Urinary bladder (tissue), 4 donors: ENCODE data around the gene XIAP. TPM values are rescaled to one million over a fixed set of nuclear protein-coding genes. Genes with fewer than 3 reads are reported as not detected.
"Not testable (repeated sequence)": the region's sequence is repeated elsewhere in the genome, so short reads cannot be mapped to it uniquely, and the experiment has no call there.

Experiments used
- DNase-seq: peaks from one replicate; pipeline ENCODE4 v3.0.0-alpha.2; 2015; ENCODE audit errors: extremely low spot score
- H3K27ac ChIP-seq: one replicate; pipeline ENCODE4 v1.5.1; 2013; ENCODE audit warnings: low read depth, mild to moderate bottlenecking, moderate library complexity
- H3K36me3 ChIP-seq: one replicate; pipeline ENCODE4 v1.6.1; 2013; ENCODE audit warnings: mild to moderate bottlenecking, moderate library complexity; ENCODE audit not compliant: insufficient read depth
- H3K4me1 ChIP-seq: one replicate; pipeline ENCODE4 v1.6.1; 2013; ENCODE audit warnings: mild to moderate bottlenecking, moderate library complexity; ENCODE audit not compliant: insufficient read depth
- H3K4me3 ChIP-seq: one replicate; pipeline ENCODE4 v1.5.1; 2013; ENCODE audit warnings: low read depth, low read length
- WGBS: extraction: QIAGEN DNeasy Blood & Tissue Kit; methylation state at CpG from one replicate; pipeline ENCODE4 v1.1.7; 2013; 5-methylcytosine and 5-hydroxymethylcytosine counted together
- polyA plus RNA-seq: library from polyadenylated mRNA; stranded (reverse); fragments of 200-250 nt; gene quantifications from one replicate; pipeline ENCODE4 v1.2.3, GENCODE V29; 2013
- total RNA-seq: library from RNA; depleted of rRNA; stranded (reverse); fragments of >200 nt; gene quantifications from one replicate; pipeline ENCODE4 v1.2.3, GENCODE V29; 2014
- donor health status: healthy with polysubstance abuse.
- donor health status: healthy.

The XIAP gene
- total and polyA plus RNA-seq, 2 donors: 12.9 to 61.2 TPM

DNA sequence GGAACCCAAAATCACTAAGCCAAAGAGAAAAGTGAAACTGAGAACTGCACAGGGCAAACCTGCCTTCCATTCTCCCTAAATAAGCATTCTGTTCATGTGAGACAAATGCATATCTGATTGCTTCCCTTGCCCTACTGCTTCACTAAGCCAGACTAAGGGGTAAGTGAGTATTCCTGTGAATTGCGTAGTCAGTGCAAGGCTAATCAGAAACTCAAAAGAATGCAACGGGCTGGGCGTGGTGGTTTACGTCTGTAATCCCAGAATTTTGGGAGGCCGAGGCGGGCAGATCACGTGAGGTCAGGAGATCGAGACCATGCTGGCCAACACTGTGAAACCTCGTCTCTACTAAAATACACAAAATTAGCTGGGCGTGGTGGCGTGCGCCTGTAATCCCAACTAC lies 10.8 kb upstream of the XIAP start:
- H3K36me3 ChIP-seq: no peaks in the 10 kb centered on the region
- DNase-seq: no peak
- 88% methylated on average over 12 of the region's 12 CpGs for WGBS
- no peak overlapping the region for H3K27ac ChIP-seq
- no peak overlapping the region for H3K4me3 ChIP-seq
- no peaks in the 10 kb centered on the region for H3K4me1 ChIP-seq

DNA sequence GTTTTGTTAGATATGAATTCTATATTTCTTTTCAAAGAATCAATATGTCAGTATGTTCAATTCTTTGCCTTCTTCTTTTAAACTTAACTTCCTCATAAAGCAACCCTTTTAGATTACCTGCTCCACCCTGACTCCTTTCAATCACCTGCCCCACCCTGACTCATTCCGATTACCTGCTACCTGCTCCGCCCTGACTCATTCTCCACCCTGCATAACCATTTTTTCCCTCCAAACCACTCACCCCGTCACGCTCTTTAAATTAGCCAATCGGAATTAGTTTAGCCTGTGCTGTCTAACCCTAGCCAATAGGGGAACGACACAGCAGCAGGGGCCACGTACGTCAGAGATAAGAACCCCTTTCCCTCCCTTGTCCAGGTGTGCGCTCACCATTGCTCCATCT lies 9.9 kb upstream of the XIAP start:
- H3K4me1 ChIP-seq, H3K27ac ChIP-seq, DNase-seq, H3K4me3 ChIP-seq, H3K36me3 ChIP-seq: not testable (repeated sequence)
- WGBS: 87% methylated on average over 9 of the region's 9 CpGs

DNA sequence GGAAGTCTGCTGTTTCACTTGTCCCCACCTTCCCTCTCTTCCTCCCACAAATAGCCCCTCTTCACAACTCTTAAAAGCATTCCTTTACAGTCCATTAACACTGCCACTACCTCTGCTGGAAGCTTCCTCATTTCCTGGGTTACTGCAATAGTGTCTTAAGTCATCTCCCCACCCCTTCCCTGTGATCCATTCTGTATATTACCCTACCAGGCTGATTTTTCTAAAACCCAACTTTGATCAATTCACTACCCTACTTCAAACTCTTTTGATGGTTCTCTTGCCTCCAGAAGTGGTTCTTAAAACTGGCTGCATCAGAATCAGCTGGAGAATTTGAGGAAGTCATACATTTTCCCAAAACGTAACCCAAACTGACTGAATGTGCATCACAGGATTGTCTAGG lies 8.8 kb upstream of the XIAP start:
- 88% methylated on average over 1 of the region's 1 CpG for WGBS
- H3K27ac ChIP-seq: no peak overlapping the region
- H3K4me3 ChIP-seq: no peak overlapping the region
- H3K4me1 ChIP-seq: no peaks in the 10 kb centered on the region
- DNase-seq: no peak
- H3K36me3 ChIP-seq: no peaks in the 10 kb centered on the region

DNA sequence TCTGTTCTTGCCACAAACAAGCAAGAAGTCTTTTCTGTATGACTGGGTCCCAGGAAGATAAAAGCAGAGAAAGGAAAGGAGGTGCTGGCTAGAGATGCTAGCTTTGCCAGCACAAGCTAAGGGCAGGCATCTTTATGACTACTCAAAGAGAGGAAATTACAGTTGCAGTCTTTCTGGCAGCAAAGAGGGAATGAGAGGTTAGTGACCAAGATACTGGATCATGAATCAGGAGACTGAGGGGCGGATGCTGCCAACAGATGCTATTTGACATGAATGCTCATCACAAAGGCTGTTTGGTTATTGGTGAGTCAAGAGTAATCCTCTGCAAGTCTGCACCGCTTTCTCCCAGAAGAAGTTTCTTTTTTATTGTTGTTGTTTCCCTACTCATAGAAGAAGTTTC lies 5.5 kb upstream of the XIAP start:
- H3K36me3 ChIP-seq: no peaks in the 10 kb centered on the region
- DNase-seq: no peak
- WGBS: 78% methylated on average over 2 of the region's 2 CpGs
- no peaks in the 10 kb centered on the region for H3K4me1 ChIP-seq
- no peak overlapping the region for H3K4me3 ChIP-seq
- no peak overlapping the region for H3K27ac ChIP-seq

DNA sequence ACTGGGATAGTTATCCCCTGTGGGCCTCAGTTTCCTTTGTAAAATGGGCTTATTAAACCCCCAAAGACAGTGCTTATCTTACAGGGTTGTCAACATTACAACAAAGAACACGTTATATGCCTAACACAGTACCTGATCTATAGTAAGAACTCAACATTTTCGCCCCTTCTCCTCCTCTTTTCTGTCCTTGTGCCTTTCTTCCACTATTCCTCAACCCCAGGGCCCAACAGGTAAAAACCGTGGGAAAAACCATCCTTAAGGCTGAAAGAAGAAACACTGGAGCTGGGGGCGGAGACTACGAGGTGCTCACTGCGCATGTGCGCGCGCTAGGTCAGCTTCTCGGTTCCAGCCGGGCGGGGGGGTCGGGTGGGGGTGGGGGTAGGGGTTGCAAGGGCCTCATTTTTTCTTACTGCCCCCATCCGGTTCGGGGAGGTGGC lies 426 bp upstream of the XIAP start:
- Histone ChIP-seq H3K36me3 (no peaks in the 10 kb centered on the region), H3K4me3 (peak overlapping the region; percentile 70), H3K4me1 (no peaks in the 10 kb centered on the region), H3K27ac (peak overlapping the region; percentile 99)
- under 1% methylated on average over 15 of the region's 15 CpGs for WGBS
- DNase-seq: peak; percentile 58

DNA sequence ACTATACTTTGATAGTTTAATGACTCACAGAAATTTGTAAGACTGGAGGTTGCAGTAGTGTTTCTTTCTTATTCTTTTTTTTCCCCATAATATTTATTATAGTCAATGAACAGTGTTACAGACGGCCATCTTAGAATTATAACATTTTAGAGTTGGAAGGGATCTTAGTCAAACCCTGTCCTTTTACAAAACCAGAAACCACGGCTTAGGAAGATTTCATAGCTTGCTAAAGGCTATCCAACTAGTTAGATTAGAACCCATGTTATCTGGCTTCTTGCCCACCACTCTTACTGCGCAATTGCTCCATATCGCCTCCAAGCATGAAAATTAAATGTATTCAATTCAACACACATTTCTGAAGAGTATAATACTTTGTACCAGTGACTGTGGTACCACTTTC lies 1.1 kb downstream of the XIAP start:
- Histone ChIP-seq H3K27ac (peak overlapping the region; percentile 38), H3K4me3 (peak overlapping the region; percentile 70), H3K4me1 (no peaks in the 10 kb centered on the region), H3K36me3 (no peaks in the 10 kb centered on the region)
- 2% methylated on average over 4 of the region's 4 CpGs for WGBS
- DNase-seq: peak; percentile 13

DNA sequence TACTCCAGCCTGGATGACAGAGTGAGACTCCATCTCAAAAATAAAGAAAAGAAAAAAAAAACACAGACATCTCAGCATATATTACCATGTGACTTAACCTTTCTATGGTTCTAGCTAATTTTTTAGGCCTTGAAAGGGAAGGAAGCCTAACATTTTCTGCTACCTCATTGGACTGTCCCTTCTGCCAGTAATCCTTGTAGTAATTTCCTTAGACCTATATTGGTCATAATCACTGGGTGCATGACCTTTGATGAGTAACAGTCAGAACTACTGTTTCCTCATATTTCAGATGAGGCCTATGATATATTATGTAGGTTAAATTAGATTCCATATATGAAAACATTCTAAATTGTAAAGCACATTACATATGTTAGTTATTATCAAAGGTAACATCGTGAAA lies 9.6 kb downstream of the XIAP start:
- Histone ChIP-seq H3K27ac (no peak overlapping the region), H3K4me1 (no peaks in the 10 kb centered on the region), H3K4me3 (no peak overlapping the region), H3K36me3 (no peaks in the 10 kb centered on the region)
- no peak for DNase-seq
- 96% methylated on average over 1 of the region's 1 CpG for WGBS

DNA sequence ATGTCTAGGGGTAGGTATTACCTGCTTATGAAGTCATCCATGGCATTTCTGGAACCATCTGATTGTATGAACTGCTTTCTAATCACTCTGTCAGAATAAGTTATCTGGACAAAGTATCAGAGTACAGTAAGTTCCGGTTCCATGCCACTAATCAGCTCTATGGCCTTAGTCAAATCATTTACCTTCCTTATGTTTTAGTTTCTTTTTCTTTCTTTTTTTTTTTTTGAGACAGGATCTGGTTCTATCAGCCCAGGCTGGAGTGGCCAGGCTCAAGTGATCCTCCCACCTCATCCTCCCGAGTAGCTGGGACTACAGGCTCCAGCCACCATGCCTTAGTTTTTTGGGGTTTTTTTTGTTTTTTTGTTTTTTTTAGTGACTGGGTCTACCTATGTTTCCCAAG lies 11.5 kb downstream of the XIAP start:
- no peak overlapping the region for H3K27ac ChIP-seq
- WGBS: 87% methylated on average over 2 of the region's 2 CpGs
- no peak for DNase-seq

DNA sequence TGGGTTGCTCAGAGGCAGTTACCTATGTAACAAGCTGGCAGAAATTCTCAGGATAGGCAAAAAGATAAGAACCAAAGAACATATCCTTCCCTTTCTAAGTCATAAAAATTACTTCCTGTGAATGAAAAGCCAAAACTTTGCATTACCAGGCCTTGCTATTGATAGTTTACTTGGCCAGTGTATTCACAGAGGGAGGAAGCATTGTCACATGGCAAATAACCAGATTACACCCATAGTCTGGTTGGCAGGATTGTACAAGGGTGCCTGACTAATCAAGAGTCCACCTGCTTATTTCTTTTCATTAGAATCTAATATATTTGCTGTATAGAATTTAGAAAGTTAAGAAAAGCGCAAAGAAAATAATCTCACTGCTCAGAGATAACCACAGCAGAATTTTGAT lies 14.1 kb downstream of the XIAP start:
- Histone ChIP-seq H3K4me3 (no peak overlapping the region), H3K36me3 (no peaks in the 10 kb centered on the region), H3K4me1 (peaks cover 1% of the 10 kb centered on the region), H3K27ac (no peak overlapping the region)
- no peak for DNase-seq
- 100% methylated on average over 1 of the region's 1 CpG for WGBS

More for the DNA sequence above, 11.5 kb downstream of the XIAP start:
- no peaks in the 10 kb centered on the region for H3K36me3 ChIP-seq
- H3K4me3 ChIP-seq: no peak overlapping the region
- H3K4me1 ChIP-seq: peaks cover 1% of the 10 kb centered on the region

DNA sequence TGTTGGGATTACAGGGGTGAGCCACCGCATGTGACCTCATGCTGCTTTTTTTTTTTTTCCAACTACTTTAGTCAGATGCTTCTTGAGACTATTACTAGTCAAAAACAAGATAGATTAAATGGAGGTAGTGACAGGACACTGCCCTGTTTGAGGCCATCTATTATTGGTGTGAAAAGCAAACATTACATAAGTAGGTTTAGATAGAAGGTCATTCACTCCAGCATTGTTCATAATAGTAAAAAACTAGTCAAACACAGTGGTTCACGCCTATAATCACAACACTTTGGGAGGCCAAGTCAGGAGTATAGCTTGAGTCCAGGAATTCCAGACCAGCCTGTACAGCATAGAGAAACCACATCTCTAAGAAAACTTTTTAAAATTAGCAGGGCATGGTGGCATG lies 16.3 kb downstream of the XIAP start:
- no peaks in the 10 kb centered on the region for H3K36me3 ChIP-seq
- no peak overlapping the region for H3K4me3 ChIP-seq
- WGBS: 94% methylated on average over 2 of the region's 2 CpGs
- no peak overlapping the region for H3K27ac ChIP-seq
- no peak for DNase-seq
- peaks cover 1% of the 10 kb centered on the region for H3K4me1 ChIP-seq

DNA sequence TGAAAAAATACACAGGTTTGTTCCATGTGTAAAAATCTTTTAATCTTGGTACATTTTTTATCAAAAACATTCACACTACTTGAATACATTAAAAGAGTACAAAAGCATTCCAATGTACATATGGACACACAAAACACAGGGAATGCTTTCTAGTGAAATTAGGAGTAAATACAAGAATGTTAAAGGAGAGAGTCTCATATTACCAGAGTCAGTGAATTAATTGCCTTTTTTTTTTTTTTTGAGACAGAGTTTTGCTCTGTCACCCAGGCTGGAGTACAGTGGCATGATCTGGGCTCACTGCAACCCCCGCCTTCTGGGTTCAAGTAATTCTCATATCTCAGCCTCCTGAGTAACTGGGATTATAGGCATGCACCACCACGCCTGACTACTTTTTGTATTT lies 17.0 kb downstream of the XIAP start:
- Histone ChIP-seq H3K36me3 (no peaks in the 10 kb centered on the region), H3K4me1 (peaks cover 1% of the 10 kb centered on the region), H3K4me3 (no peak overlapping the region), H3K27ac (no peak overlapping the region)
- 98% methylated on average over 2 of the region's 2 CpGs for WGBS
- DNase-seq: no peak

DNA sequence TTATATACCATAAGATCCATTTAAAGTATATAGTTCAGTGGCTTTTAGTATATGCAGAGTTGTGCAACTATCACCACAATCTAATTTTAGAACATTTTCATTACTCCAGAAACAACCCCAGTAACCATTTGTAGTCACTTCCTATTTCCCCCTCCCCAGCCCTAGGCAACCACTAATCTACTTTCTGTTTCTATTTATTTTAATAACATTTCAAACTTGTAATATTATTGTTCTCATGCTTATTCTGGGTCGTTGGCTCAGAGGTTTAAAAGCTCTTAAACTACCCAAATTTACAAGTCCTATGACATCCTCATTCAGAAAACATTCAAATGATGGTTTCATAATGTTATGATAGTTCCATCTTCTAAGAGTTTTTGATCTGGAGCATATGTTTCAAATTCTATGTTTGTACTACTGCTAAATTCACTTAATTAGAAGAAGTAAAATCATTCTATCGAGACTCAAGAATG lies 18.4 kb downstream of the XIAP start:
- DNase-seq: no peak
- Histone ChIP-seq H3K4me3 (no peak overlapping the region), H3K4me1 (peaks cover 1% of the 10 kb centered on the region), H3K27ac (no peak overlapping the region), H3K36me3 (no peaks in the 10 kb centered on the region)
- 30% methylated on average over 2 of the region's 2 CpGs for WGBS

DNA sequence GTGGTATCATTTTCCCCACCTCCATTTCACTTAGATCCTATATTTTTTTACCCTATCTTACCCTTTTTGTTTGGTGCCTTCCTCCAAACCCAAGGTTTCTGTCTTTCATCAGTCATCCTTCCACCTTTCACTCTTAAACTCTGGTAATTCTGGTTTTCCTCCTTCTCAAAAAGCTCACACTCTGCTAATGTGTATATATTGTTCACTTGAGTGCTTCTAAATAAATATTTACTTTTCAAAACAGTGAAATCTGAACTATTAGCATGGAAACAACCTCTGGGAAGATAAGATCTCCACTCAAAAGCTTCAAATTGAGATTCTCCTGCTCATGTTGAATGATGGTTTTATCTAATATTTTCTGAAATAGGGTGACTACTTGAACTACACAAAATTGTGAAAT lies 21.5 kb downstream of the XIAP start:
- H3K4me3 ChIP-seq: no peak overlapping the region
- no peak overlapping the region for H3K27ac ChIP-seq
- no peaks in the 10 kb centered on the region for H3K36me3 ChIP-seq
- H3K4me1 ChIP-seq: no peaks in the 10 kb centered on the region
- DNase-seq: no peak

DNA sequence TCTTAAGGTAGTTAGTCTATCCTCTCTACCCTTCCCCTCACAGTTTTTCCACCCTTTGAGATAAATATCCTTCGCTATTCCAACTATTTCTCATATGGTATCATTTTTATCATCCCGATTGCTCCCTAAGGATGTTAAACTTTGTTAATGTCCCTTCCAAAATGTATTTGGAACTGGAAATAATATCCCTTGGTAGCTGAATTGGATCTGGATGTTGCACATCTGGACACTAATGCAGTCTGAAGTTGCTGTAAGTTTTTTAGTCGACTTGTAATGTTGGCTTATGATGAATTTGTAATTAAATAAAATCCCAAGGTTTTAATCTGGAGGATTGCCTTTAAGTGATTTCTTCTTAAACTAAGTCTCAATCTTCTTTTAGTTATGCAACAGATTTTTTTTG lies 22.5 kb downstream of the XIAP start:
- Histone ChIP-seq H3K36me3 (no peaks in the 10 kb centered on the region), H3K4me1 (no peaks in the 10 kb centered on the region), H3K4me3 (no peak overlapping the region), H3K27ac (no peak overlapping the region)
- no peak for DNase-seq
- 65% methylated on average over 3 of the region's 3 CpGs for WGBS

DNA sequence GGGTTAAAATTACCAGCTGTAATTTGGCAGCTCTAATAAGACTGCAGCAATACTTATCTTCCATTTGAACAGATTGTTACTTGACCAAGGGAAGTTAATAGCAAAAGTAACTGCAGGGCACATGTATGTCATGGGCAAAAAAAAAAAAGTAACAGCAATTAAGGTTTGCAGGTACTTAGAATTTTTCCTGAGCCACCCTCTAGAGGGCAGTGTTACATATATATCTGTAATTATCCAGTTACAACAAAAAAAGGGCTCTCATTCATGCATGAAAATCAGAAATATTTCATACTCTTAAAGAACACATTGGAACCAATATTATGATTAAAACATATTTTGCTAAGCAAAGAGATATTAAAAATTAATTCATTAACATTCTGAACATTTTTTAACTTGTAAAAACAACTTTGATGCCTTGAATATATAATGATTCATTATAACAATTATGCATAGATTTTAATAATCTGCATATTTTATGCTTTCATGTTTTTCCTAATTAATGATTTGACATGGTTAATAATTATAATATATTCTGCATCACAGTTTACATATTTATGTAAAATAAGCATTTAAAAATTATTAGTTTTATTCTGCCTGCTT lies 25.1 kb downstream of the XIAP start:
- no peaks in the 10 kb centered on the region for H3K36me3 ChIP-seq
- no peaks in the 10 kb centered on the region for H3K4me1 ChIP-seq
- H3K27ac ChIP-seq: no peak overlapping the region
- H3K4me3 ChIP-seq: no peak overlapping the region
- DNase-seq: no peak
